HepG2 (cell line): ENCODE results near the gene GNA12.

Source experiments
- REST ChIP-seq, 2 experiments: IDR thresholded peaks; 2 replicates each; pipeline ENCODE4 v1.6.1; 2011 to 2012; ENCODE audit warnings: low read length in 2 of 2, borderline replicate concordance in 1 of 2, low read depth in 1 of 2, mild to moderate bottlenecking in 1 of 2, moderate library complexity in 1 of 2
- SRF ChIP-seq: IDR thresholded peaks from 2 replicates; pipeline ENCODE4 v1.6.1; 2011; ENCODE audit warnings: mild to moderate bottlenecking, low read depth, low read length, moderate library complexity

GRCh38 chr7:2720024-2720423 is 124.1 kb downstream of the GNA12 start:
- TF ChIP-seq REST (IDR thresholded peaks at IDR 0.05; ENCODE audit: borderline replicate concordance in 1 of 2, low read depth in 1 of 2, low read length in 2 of 2) = no peak
- TF ChIP-seq SRF = no peak
